HG02759 (cell line): ENCODE data around the gene KIAA0232.
"Not testable (repeated sequence)": the region's sequence is repeated elsewhere in the genome, so short reads cannot be mapped to it uniquely, and the experiment has no call there.

ENCODE experiments used
- ATAC-seq: cut with Tn5 transposase; IDR thresholded peaks from one replicate; pipeline ENCODE4 v1.9.1; 2021; ENCODE audit warnings: mild to moderate bottlenecking, moderate library complexity; ENCODE audit not compliant: unreplicated experiment

Gene KIAA0232

GRCh38 chr4:6878451-6879059, 96.0 kb downstream of the KIAA0232 start:
- ATAC-seq, result no peak

GRCh38 chr4:6880691-6881090, 98.2 kb downstream of the KIAA0232 start:
- ATAC-seq, result no peak

- no peak for ATAC-seq
These were observed 99.4 kb downstream of the KIAA0232 start for GRCh38 chr4:6881908-6882307.

GRCh38 chr4:6884341-6884870, 101.9 kb downstream of the KIAA0232 start:
- ATAC-seq, result no peak

- peak; percentile 65 for ATAC-seq
These were observed 103.5 kb downstream of the KIAA0232 start for GRCh38 chr4:6885953-6886557.

- ATAC-seq, result no peak
These were observed 104.4 kb downstream of the KIAA0232 start for GRCh38 chr4:6886886-6887285.

GRCh38 chr4:6887591-6888371, 105.3 kb downstream of the KIAA0232 start:
- no peak for ATAC-seq

- no peak for ATAC-seq
These were observed 106.1 kb downstream of the KIAA0232 start for GRCh38 chr4:6888506-6889071.

- no peak for ATAC-seq
These were observed 106.7 kb downstream of the KIAA0232 start for GRCh38 chr4:6889101-6889735.

- ATAC-seq, result no peak
These were observed 107.3 kb downstream of the KIAA0232 start for GRCh38 chr4:6889736-6890324.

- ATAC-seq, result no peak
These were observed 107.8 kb downstream of the KIAA0232 start for GRCh38 chr4:6890358-6890757.

GRCh38 chr4:6890971-6891370, 108.4 kb downstream of the KIAA0232 start:
- ATAC-seq, result not testable (repeated sequence)

GRCh38 chr4:6891436-6892170, 109.1 kb downstream of the KIAA0232 start:
- no peak for ATAC-seq

GRCh38 chr4:6892190-6892908, 109.8 kb downstream of the KIAA0232 start:
- ATAC-seq, result peak; percentile 47

GRCh38 chr4:6892909-6893202, 110.3 kb downstream of the KIAA0232 start:
- no peak for ATAC-seq

GRCh38 chr4:6893449-6894085, 111.0 kb downstream of the KIAA0232 start:
- ATAC-seq, result no peak

GRCh38 chr4:6894086-6894478, 111.6 kb downstream of the KIAA0232 start:
- no peak for ATAC-seq

GRCh38 chr4:6894528-6895498, 112.3 kb downstream of the KIAA0232 start:
- ATAC-seq, result no peak
